ENCODE measurements around the gene CRELD1.

DNA sequence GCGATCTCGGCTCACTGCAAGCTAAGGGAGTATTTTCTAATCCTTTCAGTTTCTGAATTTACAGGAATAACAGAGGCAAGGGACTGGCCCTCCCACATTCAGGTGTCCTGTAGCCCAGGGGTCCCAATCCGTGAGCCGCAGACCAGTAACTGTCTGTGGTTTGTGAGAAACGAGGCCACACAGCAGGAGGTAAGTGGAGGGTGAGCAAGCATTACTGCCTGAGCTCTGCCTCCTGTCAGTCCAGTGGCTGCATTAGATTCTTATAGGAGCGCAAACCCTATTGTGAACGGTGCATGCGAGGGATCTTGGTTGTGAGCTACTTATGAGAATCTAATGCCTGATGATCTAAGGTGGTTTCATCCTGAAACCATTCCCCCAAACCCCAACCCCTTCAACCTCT, 21.8 kb upstream of the CRELD1 start:
- no peak for TF ChIP-seq GATA2 (IDR thresholded peaks at IDR 0.05; ENCODE audit: low read depth, low read length)
- no peak for TF ChIP-seq GATA3 (IDR thresholded peaks at IDR 0.05; ENCODE audit: low read depth, low read length)
